GM21619 (cell line): ENCODE results near the gene SLC7A8.
"Not testable (repeated sequence)": the region's sequence is repeated elsewhere in the genome, so short reads cannot be mapped to it uniquely, and the experiment has no call there.

Source experiments
- ATAC-seq: cut with Tn5 transposase; IDR thresholded peaks from one replicate; pipeline ENCODE4 v1.9.1; 2021; ENCODE audit not compliant: unreplicated experiment

SLC7A8 gene

DNA sequence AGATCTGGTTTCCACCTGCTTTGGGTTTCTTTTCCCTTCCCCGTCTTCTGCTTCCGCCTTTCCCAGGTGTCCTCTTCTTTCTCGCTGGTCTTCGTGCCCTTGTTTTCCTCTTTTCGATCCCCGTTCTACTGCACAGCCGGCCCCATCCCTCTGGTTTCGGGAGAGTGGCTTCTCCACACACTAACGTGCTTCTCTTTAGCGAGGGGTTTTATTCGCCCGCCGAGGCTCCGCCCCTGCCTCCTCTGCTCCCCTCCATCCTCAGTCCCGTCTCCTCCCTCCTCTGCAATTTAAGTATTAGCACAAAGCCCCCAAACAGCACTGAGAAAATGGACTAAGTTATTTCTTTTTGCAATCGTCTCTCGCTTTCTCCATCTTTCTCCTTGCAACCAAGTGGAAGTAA lies at the start of gene SLC7A8:
TSS of gene SLC7A8 (minus strand) at position 182 of the 400 bp plus-strand sequence. CDS start 746 bp downstream, outside the sequence.
- ATAC-seq: no peak

GRCh38 chr14:23232241-23232808 lies 48.9 kb upstream of the SLC7A8 start:
- ATAC-seq: not testable (repeated sequence)

GRCh38 chr14:23228812-23229211 lies 45.4 kb upstream of the SLC7A8 start:
- ATAC-seq: no peak

- ATAC-seq: no peak
These were observed 44.1 kb upstream of the SLC7A8 start for GRCh38 chr14:23227566-23227965.

DNA sequence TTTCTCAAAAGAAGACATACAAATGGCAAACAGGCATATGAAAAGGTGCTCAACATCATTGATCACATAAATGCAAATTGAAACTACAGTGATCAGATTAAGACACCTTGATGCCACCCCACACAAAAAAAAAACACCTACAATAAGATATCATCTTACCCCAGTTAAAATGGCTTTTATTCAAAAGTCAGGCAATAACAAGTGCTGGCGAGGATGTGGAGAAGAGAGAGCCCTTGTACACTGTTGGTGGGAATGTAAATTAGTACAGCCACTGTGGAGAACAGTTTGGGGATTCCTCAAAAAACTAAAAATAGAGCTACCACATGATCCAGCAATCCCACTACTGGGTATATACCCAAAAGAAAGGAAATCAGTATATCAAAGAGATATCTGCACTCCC lies 41.5 kb upstream of the SLC7A8 start:
- ATAC-seq: not testable (repeated sequence)

- ATAC-seq: no peak
These were observed 35.6 kb upstream of the SLC7A8 start for GRCh38 chr14:23219075-23219474.

- ATAC-seq: no peak
These were observed 33.9 kb upstream of the SLC7A8 start for GRCh38 chr14:23217032-23218020.

DNA sequence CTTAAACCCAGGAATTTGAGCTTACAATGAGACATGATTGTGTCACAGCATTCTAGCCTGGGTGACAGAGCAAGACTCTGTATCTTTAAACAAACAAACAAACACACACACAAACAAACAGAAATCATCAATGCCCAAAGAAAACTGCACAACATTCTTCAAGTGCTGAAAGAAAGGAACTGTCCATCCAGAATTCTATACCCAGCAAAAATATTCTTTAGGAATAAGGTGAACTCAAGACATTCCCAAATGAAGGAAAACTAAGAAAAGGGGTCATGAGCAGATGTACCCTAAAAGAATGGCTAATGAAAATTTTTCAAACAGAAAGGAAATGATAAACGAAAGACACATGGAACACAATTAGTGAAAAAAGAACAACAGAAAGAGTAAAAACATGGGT lies 32.0 kb upstream of the SLC7A8 start:
- ATAC-seq: no peak

DNA sequence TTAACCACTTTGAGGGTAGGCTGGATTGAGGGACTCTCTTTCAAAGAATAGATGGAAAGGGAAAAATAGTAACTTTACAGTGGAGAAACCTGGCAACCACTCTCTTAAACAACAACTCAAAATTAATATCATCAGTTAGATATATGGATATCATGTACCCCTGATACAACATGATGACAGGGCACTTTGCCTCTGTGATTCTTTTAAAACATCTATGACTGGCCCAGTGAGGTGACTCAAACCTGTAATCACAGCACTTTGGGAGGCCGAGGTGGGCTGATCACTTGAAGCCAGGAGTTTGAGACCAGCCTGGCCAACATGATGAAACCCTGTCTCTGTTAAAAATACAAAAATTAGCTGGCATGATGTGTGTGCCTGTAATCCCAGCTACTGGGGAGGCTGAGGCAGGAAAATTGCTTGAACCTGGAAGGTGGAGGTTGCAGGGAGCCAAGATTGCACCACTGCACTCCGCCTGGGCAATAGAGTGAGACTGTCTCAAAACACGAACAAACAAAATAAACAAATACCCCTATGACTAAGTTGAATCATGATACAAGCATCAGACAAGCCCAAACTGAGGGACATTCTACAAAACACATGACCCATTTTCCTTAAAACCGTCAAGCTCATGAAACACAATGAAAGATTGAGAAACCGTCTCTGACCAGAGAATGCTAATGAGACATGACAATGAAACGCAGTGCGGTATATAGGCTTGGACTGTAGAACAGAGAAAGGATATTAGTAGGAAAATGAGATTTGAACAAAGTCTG lies 26.4 kb upstream of the SLC7A8 start:
- no peak for ATAC-seq

- no peak for ATAC-seq
These were observed 24.9 kb upstream of the SLC7A8 start for GRCh38 chr14:23208324-23208723.

- ATAC-seq: no peak
These were observed 23.7 kb upstream of the SLC7A8 start for GRCh38 chr14:23207146-23207540.

- no peak for ATAC-seq
These were observed 23.1 kb upstream of the SLC7A8 start for GRCh38 chr14:23206422-23207145.

- ATAC-seq: no peak
These were observed 18.5 kb upstream of the SLC7A8 start for GRCh38 chr14:23202001-23202400.

DNA sequence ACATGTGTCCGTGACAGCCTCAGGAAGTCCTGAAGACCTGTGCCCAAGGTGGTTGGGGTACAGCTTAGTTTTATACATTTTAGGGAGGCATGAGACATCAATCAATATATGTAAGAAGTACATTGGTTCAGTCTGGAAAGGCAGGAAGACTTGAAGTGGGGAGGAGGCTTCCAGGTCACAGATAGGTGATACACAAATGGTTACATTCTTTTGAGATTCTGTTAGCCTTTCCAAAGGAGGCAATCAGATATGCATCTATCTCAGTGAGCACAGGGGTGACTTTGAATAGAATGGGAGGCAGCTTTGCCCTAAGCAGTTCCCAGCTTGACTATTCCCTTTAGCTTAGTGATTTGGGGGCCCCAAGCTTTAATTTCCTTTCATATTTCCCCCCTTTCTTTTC lies 15.7 kb upstream of the SLC7A8 start:
- not testable (repeated sequence) for ATAC-seq

DNA sequence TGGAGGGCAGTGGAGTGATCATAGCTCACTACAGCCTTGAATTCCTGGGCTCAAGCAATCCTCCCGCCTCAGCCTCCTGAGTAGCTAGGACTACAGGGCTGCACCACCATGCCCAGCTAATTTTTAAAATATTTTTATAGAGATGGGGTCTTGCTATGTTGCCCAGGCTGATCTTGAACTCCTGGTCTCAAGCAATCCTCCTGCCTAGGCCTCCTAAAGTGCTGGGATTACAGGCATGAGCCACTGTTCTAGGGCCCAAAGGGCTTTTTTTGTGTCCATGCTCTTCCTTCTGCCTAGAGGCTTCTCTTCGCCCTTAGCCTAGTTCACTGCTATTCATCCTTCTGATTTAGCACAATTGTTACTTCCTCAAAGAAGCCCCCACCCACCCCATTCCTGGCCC lies 13.0 kb upstream of the SLC7A8 start:
- not testable (repeated sequence) for ATAC-seq

DNA sequence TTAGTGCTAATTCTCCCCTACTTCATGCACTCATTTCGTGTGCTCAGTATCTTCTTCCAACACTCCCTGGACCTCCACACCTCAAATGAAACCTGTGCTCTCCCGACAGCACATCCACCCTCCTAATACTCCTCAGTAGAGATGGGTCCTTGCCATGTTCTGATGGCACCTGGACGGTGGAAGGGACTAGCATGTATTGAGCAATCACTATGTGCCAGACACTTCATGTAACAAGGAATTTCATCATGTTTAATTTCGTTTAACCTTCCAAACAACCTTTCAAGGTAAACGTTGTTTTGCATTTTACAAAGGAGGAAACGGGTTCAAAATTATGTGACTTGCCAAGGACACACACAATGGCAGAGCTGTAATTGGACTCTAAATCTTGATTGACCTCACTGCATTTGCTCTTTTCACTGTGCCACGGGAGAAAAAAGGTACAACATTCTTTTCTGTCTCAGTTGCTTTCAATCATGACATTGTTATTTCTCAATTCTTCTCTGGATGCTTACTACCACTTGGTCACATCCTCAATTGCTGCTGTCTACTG lies 12.2 kb upstream of the SLC7A8 start:
- ATAC-seq: no peak

- ATAC-seq: no peak
These were observed 10.0 kb upstream of the SLC7A8 start for GRCh38 chr14:23193432-23193831.

DNA sequence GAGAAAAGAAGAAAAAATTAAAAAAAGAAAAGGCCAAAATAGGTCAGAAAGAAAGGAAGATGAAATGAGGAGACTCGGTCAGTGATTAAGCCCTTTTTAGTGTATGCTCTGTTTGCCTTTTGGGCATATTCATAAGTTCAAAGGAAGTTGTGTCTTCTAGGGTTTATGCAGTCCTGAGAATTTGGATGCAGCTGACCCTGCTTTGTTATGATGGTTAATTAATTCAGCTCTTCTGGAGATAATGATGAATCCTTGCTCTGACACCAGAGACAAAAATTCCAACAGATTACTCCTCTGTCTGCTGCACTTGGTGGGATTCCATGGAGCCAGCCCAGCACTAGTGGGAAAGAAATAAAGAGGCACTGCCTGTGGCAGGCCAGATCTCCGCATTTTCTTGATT lies 4.5 kb upstream of the SLC7A8 start:
- ATAC-seq: no peak

- no peak for ATAC-seq
These were observed 3.6 kb upstream of the SLC7A8 start for GRCh38 chr14:23186913-23187654.

DNA sequence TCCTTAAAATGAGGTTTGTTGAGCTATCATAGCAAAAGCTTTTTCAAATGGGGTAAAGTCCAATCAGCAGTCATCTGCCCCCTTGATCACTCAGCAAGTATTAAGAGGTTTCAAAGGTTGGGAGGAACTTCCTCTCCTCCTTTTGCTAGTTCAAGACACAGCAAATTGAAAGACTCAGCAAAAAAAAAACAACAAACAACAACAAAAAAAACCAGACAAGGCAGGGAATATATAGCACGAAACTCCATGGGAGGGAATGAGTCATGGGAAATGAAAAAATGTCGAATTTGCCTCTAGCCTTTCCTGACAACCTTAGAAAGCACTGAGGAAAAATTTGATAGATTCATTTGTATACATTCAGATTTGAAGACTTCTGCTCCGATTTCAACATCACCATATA lies 1.6 kb upstream of the SLC7A8 start:
- ATAC-seq: no peak
